IgD-negative memory B cell (primary cell): ENCODE measurements around the gene HBZ. TPM values are rescaled to one million over a fixed set of nuclear protein-coding genes. Genes with fewer than 3 reads are reported as not detected.
A peak's percentile ranks its signal among the peaks of the same experiment; 100 is the strongest.
"Not testable (repeated sequence)": the region's sequence is repeated elsewhere in the genome, so short reads cannot be mapped to it uniquely, and the experiment has no call there.

Experiments
- H3K27ac Mint-ChIP-seq, 3 donors: one replicate each; pipeline ENCODE4 v1.8.0; 2020 to 2022; ENCODE audit warnings: mild to moderate bottlenecking in 3 of 3, mixed read lengths in 3 of 3, moderate library complexity in 1 of 3
- H3K27me3 Mint-ChIP-seq: one replicate; pipeline ENCODE4 v1.8.0; 2021; ENCODE audit warnings: mixed read lengths
- H3K36me3 Mint-ChIP-seq: one replicate; pipeline ENCODE4 v1.8.0; 2020; ENCODE audit warnings: mild to moderate bottlenecking, mixed read lengths
- H3K4me1 Mint-ChIP-seq, 3 donors: one replicate each; pipeline ENCODE4 v1.8.0; 2020 to 2022; ENCODE audit warnings: mixed read lengths in 3 of 3, mild to moderate bottlenecking in 1 of 3
- H3K4me3 Mint-ChIP-seq, 4 donors: one replicate each; pipeline ENCODE4 v1.8.0; 2020 to 2022; ENCODE audit warnings: mild to moderate bottlenecking in 4 of 4, mixed read lengths in 4 of 4, moderate library complexity in 3 of 4
- H3K9me3 Mint-ChIP-seq, 3 donors: one replicate each; pipeline ENCODE4 v1.8.0; 2020 to 2021; ENCODE audit warnings: mixed read lengths in 3 of 3, mild to moderate bottlenecking in 1 of 3
- polyA plus RNA-seq: library from polyadenylated mRNA; unstranded; fragments of 300-500 nt; fragmentation: Illumina TruSeq; gene quantifications from one replicate; pipeline ENCODE4 v1.2.3, GENCODE V29; 2021

Gene HBZ
- polyA plus RNA-seq, 1 donor from 2014 or later, result not detected

- Mint-ChIP-seq H3K27ac (peak within 1 kb of the TSS; percentile 23 to 62 (median 42)), H3K9me3 (no peaks in the 10 kb centered on the region), H3K27me3 (peaks cover 42% of the 10 kb centered on the region), H3K4me1 (peaks cover 0 to 2% (median 1%) of the 10 kb centered on the region in 3 donors), H3K36me3 (no peaks in the 10 kb centered on the region), H3K4me3 (peak within 1 kb of the TSS; percentile 59 to 68 (median 66))
Observed at GRCh38 chr16:165539-166374, 13.3 kb downstream of the HBZ start, which contains the start of gene HBM. Gene HBM (plus strand): TSS chr16:165978. CDS start chr16:165998, 20 bp downstream.

- H3K27ac Mint-ChIP-seq, result peak overlapping the region in 2 of 3 donors; percentile 59 to 68
- H3K36me3 Mint-ChIP-seq, result no peaks in the 10 kb centered on the region
- peak overlapping the region in 2 of 4 donors; percentile 27 to 32 for H3K4me3 Mint-ChIP-seq
- no peaks in the 10 kb centered on the region for H3K9me3 Mint-ChIP-seq
- H3K4me1 Mint-ChIP-seq, result peaks cover 0 to 2% (median 1%) of the 10 kb centered on the region in 3 donors
- peaks cover 43% of the 10 kb centered on the region for H3K27me3 Mint-ChIP-seq
Observed at GRCh38 chr16:166375-167121, 14.1 kb downstream of the HBZ start.

- H3K9me3 Mint-ChIP-seq, result no peaks in the 10 kb centered on the region
- H3K27ac Mint-ChIP-seq, result peak overlapping the region in 2 of 3 donors; percentile 59 to 68
- peaks cover 0 to 1% (median under 1%) of the 10 kb centered on the region in 3 donors for H3K4me1 Mint-ChIP-seq
- peaks cover 46% of the 10 kb centered on the region for H3K27me3 Mint-ChIP-seq
- peak overlapping the region in 2 of 4 donors; percentile 27 to 32 for H3K4me3 Mint-ChIP-seq
- H3K36me3 Mint-ChIP-seq, result no peaks in the 10 kb centered on the region
Observed at GRCh38 chr16:167122-167690, 14.8 kb downstream of the HBZ start.

- peaks cover 47% of the 10 kb centered on the region for H3K27me3 Mint-ChIP-seq
- no peaks in the 10 kb centered on the region for H3K36me3 Mint-ChIP-seq
- peaks cover 0 to 1% (median 0%) of the 10 kb centered on the region in 3 donors for H3K4me1 Mint-ChIP-seq
- no peaks in the 10 kb centered on the region for H3K9me3 Mint-ChIP-seq
- H3K4me3 Mint-ChIP-seq, result peak overlapping the region in 1 of 4 donors; percentile 12
- no peak overlapping the region for H3K27ac Mint-ChIP-seq
Observed at GRCh38 chr16:168424-168823, 16.0 kb downstream of the HBZ start.

GRCh38 chr16:169014-169413 lies 16.6 kb downstream of the HBZ start:
- Mint-ChIP-seq H3K9me3 (no peaks in the 10 kb centered on the region), H3K4me1 (peaks cover 0 to 2% (median 0%) of the 10 kb centered on the region in 3 donors), H3K27me3 (peaks cover 49% of the 10 kb centered on the region), H3K36me3 (no peaks in the 10 kb centered on the region), H3K27ac (no peak overlapping the region), H3K4me3 (no peak overlapping the region)

- not testable (repeated sequence) for H3K36me3 Mint-ChIP-seq, H3K4me3 Mint-ChIP-seq, H3K4me1 Mint-ChIP-seq, H3K9me3 Mint-ChIP-seq, H3K27ac Mint-ChIP-seq
- H3K27me3 Mint-ChIP-seq, result peaks cover 56% of the 10 kb centered on the region
Observed at GRCh38 chr16:170088-170507, 17.7 kb downstream of the HBZ start.

GRCh38 chr16:170788-171187 lies 18.3 kb downstream of the HBZ start:
- Mint-ChIP-seq H3K4me3 (no peak overlapping the region), H3K27ac (no peak overlapping the region), H3K36me3 (no peaks in the 10 kb centered on the region), H3K4me1 (peaks cover 0 to 7% (median 4%) of the 10 kb centered on the region in 3 donors), H3K27me3 (peaks cover 56% of the 10 kb centered on the region), H3K9me3 (peaks cover 0 to 2% (median 0%) of the 10 kb centered on the region in 3 donors)

- H3K4me3 Mint-ChIP-seq, result peak within 1 kb of the TSS in 1 of 4 donors; percentile 39
- not testable (repeated sequence) for H3K4me1 Mint-ChIP-seq, H3K9me3 Mint-ChIP-seq, H3K36me3 Mint-ChIP-seq
- H3K27me3 Mint-ChIP-seq, result peaks cover 48% of the 10 kb centered on the region
- H3K27ac Mint-ChIP-seq, result peak within 1 kb of the TSS in 1 of 3 donors; percentile 59
Observed at GRCh38 chr16:172374-172941, 20.0 kb downstream of the HBZ start, which contains the start of gene HBA2. Gene HBA2 (plus strand): TSS chr16:172876. CDS start chr16:172913, 37 bp downstream.

- H3K9me3 Mint-ChIP-seq, H3K36me3 Mint-ChIP-seq, H3K4me3 Mint-ChIP-seq, H3K4me1 Mint-ChIP-seq: not testable (repeated sequence)
- peaks cover 48% of the 10 kb centered on the region for H3K27me3 Mint-ChIP-seq
- peak overlapping the region in 1 of 3 donors; percentile 59 for H3K27ac Mint-ChIP-seq
Observed at GRCh38 chr16:173211-173854, 20.9 kb downstream of the HBZ start.

- not testable (repeated sequence) for H3K36me3 Mint-ChIP-seq, H3K4me1 Mint-ChIP-seq, H3K9me3 Mint-ChIP-seq
- Mint-ChIP-seq H3K27ac (peak overlapping the region in 1 of 3 donors; percentile 70), H3K27me3 (peaks cover 44% of the 10 kb centered on the region), H3K4me3 (peak overlapping the region in 2 of 4 donors; percentile 20 to 87)
Observed at GRCh38 chr16:173928-174769, 21.7 kb downstream of the HBZ start.

GRCh38 chr16:175011-175949 lies 22.8 kb downstream of the HBZ start:
- Mint-ChIP-seq H3K4me3 (peak overlapping the region in 3 of 4 donors; percentile 20 to 52 (median 40)), H3K27me3 (peaks cover 46% of the 10 kb centered on the region), H3K36me3 (no peaks in the 10 kb centered on the region), H3K9me3 (peaks cover 0 to 2% (median 0%) of the 10 kb centered on the region in 3 donors), H3K27ac (peak overlapping the region in 2 of 3 donors; percentile 63 to 70), H3K4me1 (peaks cover 4 to 9% (median 6%) of the 10 kb centered on the region in 3 donors)

GRCh38 chr16:176006-176405 lies 23.6 kb downstream of the HBZ start:
- not testable (repeated sequence) for H3K4me1 Mint-ChIP-seq

More at GRCh38 chr16:176006-176405, 23.6 kb downstream of the HBZ start:
- H3K9me3 Mint-ChIP-seq, H3K36me3 Mint-ChIP-seq, H3K27ac Mint-ChIP-seq: not testable (repeated sequence)
- H3K4me3 Mint-ChIP-seq, result peak overlapping the region in 2 of 4 donors; percentile 21 to 39
- H3K27me3 Mint-ChIP-seq, result peaks cover 42% of the 10 kb centered on the region
